ENCODE data around the gene EHMT1. TPM values are rescaled to one million over a fixed set of nuclear protein-coding genes. Genes with fewer than 3 reads are reported as not detected.

Gene EHMT1
- total and polyA plus RNA-seq, 2 of the 8 experiments (the other 6 are each of a cell fraction or from before 2014, with no cell fraction given): 95.7 to 163 TPM

DNA sequence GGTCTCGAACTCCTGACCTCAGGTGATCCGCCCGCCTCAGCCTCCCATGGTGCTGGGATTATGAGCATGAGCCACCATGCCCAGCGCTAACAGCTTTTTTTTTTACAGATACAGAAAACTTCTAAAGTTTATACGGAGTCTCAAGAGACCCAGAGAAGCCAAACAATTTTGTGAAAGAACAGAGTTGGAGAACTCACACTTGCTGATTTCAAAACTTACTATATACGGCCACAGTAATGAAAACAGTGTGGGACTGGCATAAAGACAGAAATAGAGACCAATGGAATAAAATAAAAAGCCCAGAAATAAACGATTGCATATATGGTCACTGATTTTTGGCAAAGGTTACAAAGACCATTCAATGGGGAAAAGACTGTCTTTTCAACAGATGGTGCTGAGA is 173.1 kb downstream of the EHMT1 start:
- no peak overlapping the region for H3K27ac ChIP-seq (ENCODE audit: low read depth, low read length)
- no peak overlapping the region for H3K56ac ChIP-seq (replicated peaks; ENCODE audit: insufficient read length, low read depth, low read length)
- no peak overlapping the region for H3K14ac ChIP-seq (ENCODE audit: insufficient read length)
- H3K9ac ChIP-seq (replicated peaks in 1 of 4; ENCODE audit: extremely low read depth in 1 of 4, low read depth in 3 of 4, low read length in 3 of 4): no peak overlapping the region
- peaks cover 0 to 5% of the 10 kb centered on the region in 2 experiments; a peak in 1 of 4 replicates for H3K79me2 ChIP-seq (ENCODE audit: control insufficient read depth in 1 of 2, insufficient read depth in 2 of 2, low read length in 2 of 2)
- ChIA-PET POLR2A (ENCODE audit: partially characterized antibody) (interaction anchor here (1.5 kb wide), 1 partner anchor 8 kb away, joined by 5 read pairs; no protein-coding TSS in a partner anchor), CTCF (ENCODE audit: partially characterized antibody) (interaction anchor here (0.6 to 0.9 kb wide), 2 partner anchors 37 to 177 kb away, joined by 3 to 5 read pairs; no protein-coding TSS in a partner anchor)
- no peak overlapping the region for H3K4me2 ChIP-seq (ENCODE audit: insufficient read depth in 1 of 2, low read depth in 2 of 2, low read length in 2 of 2)
- H3K9me3 ChIP-seq (ENCODE audit: insufficient read depth in 2 of 2, low read depth in 1 of 2, low read length in 1 of 2): no peaks in the 10 kb centered on the region
- peaks cover 12 to 51% (median 41%) of the 10 kb centered on the region in 4 experiments for H3K36me3 ChIP-seq (ENCODE audit: control insufficient read depth in 2 of 4, insufficient read depth in 4 of 4, low read length in 3 of 4)
- peaks cover 1 to 6% of the 10 kb centered on the region in 2 experiments for H4K20me1 ChIP-seq (replicated peaks in 1 of 2; ENCODE audit: control insufficient read depth in 1 of 2, insufficient read depth in 2 of 2, low read length in 2 of 2)
- H3K18ac ChIP-seq (ENCODE audit: extremely low read depth, low read length): no peak overlapping the region
- no peak overlapping the region for H2BK120ac ChIP-seq (replicated peaks; ENCODE audit: low read depth, low read length)
- H2BK15ac ChIP-seq (ENCODE audit: low read length): no peak overlapping the region
- H2BK12ac ChIP-seq (ENCODE audit: low read depth, low read length): no peak overlapping the region
- H4K8ac ChIP-seq (ENCODE audit: extremely low read depth, insufficient read depth, low read length): no peak overlapping the region; the same call in 1 of the 2 replicates
- FAIRE-seq: no peak
- H3K27me3 ChIP-seq (replicated peaks in 1 of 4; ENCODE audit: control insufficient read depth in 3 of 4, extremely low read depth in 1 of 4, insufficient read depth in 3 of 4, low read length in 3 of 4): no peaks in the 10 kb centered on the region
- no peaks in the 10 kb centered on the region for H3K4me1 ChIP-seq (replicated peaks in 1 of 4; ENCODE audit: control insufficient read depth in 3 of 4, insufficient read depth in 4 of 4, low read length in 3 of 4)
- 92% methylated on average over 7 of the region's 7 CpGs; no CpG with 5 or more reads in 1 of the 2 experiments for WGBS, 2 experiments (ENCODE audit: extremely low coverage in 1 of 2, insufficient coverage in 1 of 2, insufficient read length in 1 of 2, insufficient replicate concordance in 2 of 2, low coverage in 1 of 2, low lambda C conversion rate in 2 of 2, missing lambda C conversion rate in 1 of 2)
- no peaks in the 10 kb centered on the region for H3K79me1 ChIP-seq (ENCODE audit: low read depth, low read length)
- no peaks in the 10 kb centered on the region; the same call in 1 of the 2 replicates for H3K23me2 ChIP-seq (ENCODE audit: low read depth, low read length)
- H3K4me3 ChIP-seq (ENCODE audit: extremely low read depth in 1 of 4, insufficient read depth in 2 of 4, low read depth in 3 of 4, low read length in 4 of 4): no peak overlapping the region
- DNase-seq (ENCODE audit: low read depth in 1 of 2, low spot score in 2 of 2): no peak
- no peak overlapping the region for H2BK5ac ChIP-seq (ENCODE audit: low read depth, low read length)
- H3K23ac ChIP-seq (ENCODE audit: insufficient read length): no peak overlapping the region
- no peak overlapping the region for H4K91ac ChIP-seq (replicated peaks; ENCODE audit: insufficient read length, low read length)
- H2BK20ac ChIP-seq (ENCODE audit: low read length): no peak overlapping the region
- no peak overlapping the region for H2AFZ ChIP-seq (ENCODE audit: low read length)
- no peak overlapping the region for H3K4ac ChIP-seq (replicated peaks; ENCODE audit: insufficient read length, low read depth, low read length)
- no peak overlapping the region for H4K5ac ChIP-seq (ENCODE audit: insufficient read length, low read depth, low read length)
- TF ChIP-seq RXRA (IDR thresholded peaks at IDR 0.05; ENCODE audit: insufficient read depth, low read depth, low read length) (no peak), EZH2 (IDR thresholded peaks at IDR 0.05; ENCODE audit: low read depth, low read length, severe bottlenecking) (no peak), BRCA1 (IDR thresholded peaks at IDR 0.05; ENCODE audit: low read depth, low read length) (no peak), SRF (IDR thresholded peaks at IDR 0.05; ENCODE audit: low read depth, low read length) (no peak)
- H2AK5ac ChIP-seq (ENCODE audit: low read depth, low read length): no peak overlapping the region

All from H1 (cell line).